ENCODE data around the gene TFIP11.

TFIP11 gene

DNA sequence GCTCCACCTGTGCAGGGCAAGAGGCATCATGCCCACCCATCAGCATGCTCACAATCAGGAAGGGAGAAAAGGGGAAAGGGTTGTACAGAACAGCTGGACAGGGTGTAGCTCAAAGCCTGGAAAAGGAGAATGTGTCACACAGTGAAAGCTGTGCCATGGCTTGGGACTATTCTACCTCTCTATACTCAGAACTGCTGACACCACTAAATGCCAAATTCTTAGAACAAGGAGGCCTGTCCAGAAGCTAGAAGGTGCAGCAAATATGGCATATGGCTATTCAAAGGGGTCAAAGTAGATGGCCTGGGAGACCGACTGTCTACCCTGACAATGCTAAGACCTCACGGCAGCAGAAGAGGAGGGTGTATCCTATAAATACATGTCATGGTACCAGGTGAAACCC, 41.5 kb downstream of the TFIP11 start:
- no peak overlapping the region for H3K4me3 ChIP-seq (ENCODE audit: low read length)
- DNase-seq (ENCODE audit: low read depth) = no peak

GRCh38 chr22:26466196-26466595, 46.1 kb downstream of the TFIP11 start:
- DNase-seq (ENCODE audit: low read depth) = peak; percentile 88
- 0 out of 2 replicates have a peak, but pooled peaks have one; percentile 7 for TF ChIP-seq CTCF (conservative IDR thresholded peaks at IDR 0.05; ENCODE audit: low read length)
- no peak overlapping the region for H3K4me3 ChIP-seq (ENCODE audit: low read length)

More for the DNA sequence above, 41.5 kb downstream of the TFIP11 start:
- no peak for TF ChIP-seq CTCF (conservative IDR thresholded peaks at IDR 0.05; ENCODE audit: low read length)

DNA sequence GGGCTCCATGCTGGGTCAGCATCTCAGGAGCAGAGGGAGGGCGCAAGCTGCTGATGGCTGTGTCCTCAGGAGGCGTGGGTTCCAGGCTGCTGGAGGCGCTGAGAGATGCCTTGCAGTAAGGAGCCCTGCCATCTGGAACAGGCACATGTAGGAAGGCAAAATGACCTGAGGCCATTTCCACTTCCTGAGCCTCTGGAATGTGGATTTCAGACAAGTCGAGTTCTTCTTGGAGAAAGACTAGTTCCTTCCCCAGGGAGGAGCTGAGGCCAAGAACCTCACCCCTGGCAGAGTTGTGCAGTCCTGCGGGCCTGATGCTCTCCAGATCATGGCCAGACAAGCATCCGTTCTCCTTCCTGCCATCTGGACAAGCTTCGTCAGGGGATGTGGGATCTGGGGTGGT, 48.0 kb downstream of the TFIP11 start:
- peak; percentile 92 for DNase-seq (ENCODE audit: low read depth)
- no peak for TF ChIP-seq CTCF (conservative IDR thresholded peaks at IDR 0.05; ENCODE audit: low read length)
- no peak overlapping the region for H3K4me3 ChIP-seq (ENCODE audit: low read length)

- no peak overlapping the region for H3K4me3 ChIP-seq (ENCODE audit: low read length)
- DNase-seq (ENCODE audit: low read depth) = no peak
- no peak for TF ChIP-seq CTCF (conservative IDR thresholded peaks at IDR 0.05; ENCODE audit: low read length)
These were observed 48.6 kb downstream of the TFIP11 start for GRCh38 chr22:26463688-26464087.

DNA sequence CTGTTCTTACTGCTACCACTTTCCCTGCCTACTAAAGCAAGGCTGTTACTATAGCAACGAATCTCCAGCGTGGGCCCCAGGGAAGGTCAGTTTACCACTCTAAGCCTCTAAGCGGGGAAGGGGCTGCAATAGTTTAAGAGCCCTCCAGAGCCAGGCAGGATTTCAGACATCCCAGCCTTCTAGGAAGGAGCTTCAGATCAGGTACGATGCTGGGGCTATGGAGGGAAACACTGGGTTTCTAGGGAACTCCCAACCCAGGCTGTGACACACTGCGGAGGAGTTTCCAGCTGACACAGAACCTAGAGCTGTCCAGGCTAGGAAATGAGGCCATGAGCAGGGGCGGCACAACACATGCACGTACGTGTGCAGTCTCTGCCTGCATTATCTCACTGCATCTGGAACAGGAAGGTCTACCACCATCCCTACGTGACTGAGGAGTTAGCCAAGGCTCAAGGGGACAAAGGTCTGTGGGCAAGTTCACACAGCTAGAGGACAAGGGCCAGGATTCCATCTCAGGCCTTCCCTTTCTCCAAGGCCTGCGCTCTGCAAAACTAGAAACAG, 49.1 kb downstream of the TFIP11 start:
- TF ChIP-seq CTCF (conservative IDR thresholded peaks at IDR 0.05; ENCODE audit: low read length) = no peak
- no peak overlapping the region for H3K4me3 ChIP-seq (ENCODE audit: low read length)
- DNase-seq (ENCODE audit: low read depth) = no peak

DNA sequence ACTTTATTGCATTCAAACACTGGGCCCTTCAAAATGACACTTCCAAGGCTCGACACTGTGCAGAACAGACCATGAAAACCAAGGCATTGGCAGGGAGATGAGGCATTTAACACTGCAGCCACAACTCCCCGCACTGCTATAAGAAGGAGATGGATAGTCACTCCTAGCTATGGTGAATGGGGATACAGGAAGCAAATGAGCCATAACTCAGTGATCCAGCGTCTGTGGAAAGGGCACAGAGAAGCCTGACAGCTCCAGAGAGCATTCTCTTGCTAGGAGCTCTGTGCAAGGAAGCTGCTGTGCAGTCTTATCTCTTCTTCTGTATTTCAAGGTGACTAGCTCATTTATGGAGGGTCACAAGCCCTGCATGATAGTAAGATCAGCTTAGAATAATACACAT, 49.6 kb downstream of the TFIP11 start:
- DNase-seq (ENCODE audit: low read depth) = no peak
- no peak overlapping the region for H3K4me3 ChIP-seq (ENCODE audit: low read length)
- TF ChIP-seq CTCF (conservative IDR thresholded peaks at IDR 0.05; ENCODE audit: low read length) = no peak

DNA sequence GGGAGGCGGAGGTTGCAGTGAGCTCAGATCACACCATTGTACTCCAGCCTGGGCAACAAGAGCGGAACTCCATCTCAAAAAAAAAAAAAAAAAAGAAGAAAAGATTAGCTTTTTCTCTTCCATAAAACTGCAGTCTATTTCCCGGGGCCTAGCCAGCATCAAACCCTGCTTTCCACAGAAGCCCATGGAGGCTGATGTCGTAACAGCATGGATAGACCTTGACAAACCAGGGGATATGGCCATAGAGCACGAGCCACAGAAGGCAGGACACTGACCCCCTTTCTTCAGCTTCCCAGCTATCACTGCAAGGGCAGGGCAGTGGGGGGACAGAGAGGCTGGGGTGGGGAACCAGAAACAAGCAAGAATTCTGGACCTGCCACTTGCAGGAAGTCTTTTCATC, 50.2 kb downstream of the TFIP11 start:
- DNase-seq (ENCODE audit: low read depth) = no peak
- no peak overlapping the region for H3K4me3 ChIP-seq (ENCODE audit: low read length)
- no peak for TF ChIP-seq CTCF (conservative IDR thresholded peaks at IDR 0.05; ENCODE audit: low read length)
